Thymus (tissue), 11 donors: ENCODE data around the gene KIF12. TPM values are rescaled to one million over a fixed set of nuclear protein-coding genes. Genes with fewer than 3 reads are reported as not detected.

Experiments used
- DNase-seq, 9 donors: peaks; one replicate each; pipeline ENCODE4 v3.0.0-alpha.2; 2013; ENCODE audit warnings: low spot score in 9 of 9, low read depth in 6 of 9, missing footprints in 1 of 9
- H3K27ac ChIP-seq, 2 donors: one replicate each; pipeline ENCODE4 v1.5.1; 2013; ENCODE audit warnings: control low read depth in 1 of 2, low read depth in 1 of 2, low read length in 1 of 2, mild to moderate bottlenecking in 1 of 2, moderate library complexity in 1 of 2
- H3K27me3 ChIP-seq, 2 donors: one replicate each; pipeline ENCODE4 v1.5.1; 2013; ENCODE audit warnings: low read length in 1 of 2; ENCODE audit not compliant: control insufficient read depth in 2 of 2, insufficient read depth in 1 of 2
- H3K36me3 ChIP-seq, 2 donors: one replicate each; pipeline ENCODE4 v1.5.1; 2013; ENCODE audit warnings: low read length in 1 of 2, mild to moderate bottlenecking in 1 of 2, moderate library complexity in 1 of 2; ENCODE audit not compliant: control insufficient read depth in 2 of 2, insufficient read depth in 2 of 2
- H3K4me1 ChIP-seq, 2 donors: one replicate each; pipeline ENCODE4 v1.5.1; 2013; ENCODE audit warnings: low read length in 2 of 2; ENCODE audit not compliant: control insufficient read depth in 2 of 2, insufficient read depth in 2 of 2
- H3K4me3 ChIP-seq, 2 donors: one replicate each; pipeline ENCODE4 v1.5.1; 2013; ENCODE audit warnings: low read length in 2 of 2, control low read depth in 1 of 2, mild to moderate bottlenecking in 1 of 2
- H3K9me3 ChIP-seq, 2 donors: one replicate each; pipeline ENCODE4 v1.5.1; 2013; ENCODE audit warnings: low read length in 1 of 2, mild to moderate bottlenecking in 1 of 2; ENCODE audit not compliant: control insufficient read depth in 2 of 2, insufficient read depth in 1 of 2
- WGBS: extraction: QIAGEN DNeasy Blood & Tissue Kit; methylation state at CpG from one replicate; pipeline ENCODE4 v1.1.7; 2013; 5-methylcytosine and 5-hydroxymethylcytosine counted together
- polyA plus RNA-seq: library from polyadenylated mRNA; stranded (reverse); fragments of 200-250 nt; gene quantifications from one replicate; pipeline ENCODE4 v1.2.3, GENCODE V29; 2013
- total RNA-seq: library from RNA; stranded (reverse); fragments of 120-200 nt; gene quantifications from one replicate; pipeline ENCODE4 v1.2.4, GENCODE V29; 2013
- donor health status: healthy.

The KIF12 gene
- total and polyA plus RNA-seq, 2 donors, result 1.8 to 7.8 TPM

- peaks cover 3 to 9% of the 10 kb centered on the region in 2 donors for H3K36me3 ChIP-seq
- no peaks in the 10 kb centered on the region for H3K9me3 ChIP-seq
- no peak for DNase-seq
- no peak overlapping the region for H3K4me3 ChIP-seq
- 90% methylated on average over 7 of the region's 7 CpGs for WGBS
- no peaks in the 10 kb centered on the region for H3K27me3 ChIP-seq
- no peaks in the 10 kb centered on the region for H3K4me1 ChIP-seq
- H3K27ac ChIP-seq, result no peak overlapping the region
These were observed 47.4 kb downstream of the KIF12 start for GRCh38 chr9:114051706-114052105.

GRCh38 chr9:114051281-114051680 lies 47.8 kb downstream of the KIF12 start:
- Histone ChIP-seq H3K4me3 (no peak overlapping the region), H3K27me3 (no peaks in the 10 kb centered on the region), H3K4me1 (no peaks in the 10 kb centered on the region), H3K27ac (no peak overlapping the region), H3K36me3 (peaks cover 3 to 9% of the 10 kb centered on the region in 2 donors), H3K9me3 (no peaks in the 10 kb centered on the region)
- 98% methylated on average over 15 of the region's 15 CpGs for WGBS
- DNase-seq, result no peak

GRCh38 chr9:114050646-114051045 lies 48.4 kb downstream of the KIF12 start:
- no peaks in the 10 kb centered on the region for H3K4me1 ChIP-seq
- no peak for DNase-seq
- no peak overlapping the region for H3K4me3 ChIP-seq
- H3K27ac ChIP-seq, result no peak overlapping the region
- H3K9me3 ChIP-seq, result no peaks in the 10 kb centered on the region
- H3K27me3 ChIP-seq, result no peaks in the 10 kb centered on the region
- WGBS, result 98% methylated on average over 6 of the region's 6 CpGs
- H3K36me3 ChIP-seq, result peaks cover 3 to 9% of the 10 kb centered on the region in 2 donors

GRCh38 chr9:114050226-114050568 lies 48.9 kb downstream of the KIF12 start:
- Histone ChIP-seq H3K4me1 (no peaks in the 10 kb centered on the region), H3K9me3 (no peaks in the 10 kb centered on the region), H3K4me3 (no peak overlapping the region), H3K27ac (no peak overlapping the region), H3K36me3 (peaks cover 3 to 9% of the 10 kb centered on the region in 2 donors), H3K27me3 (no peaks in the 10 kb centered on the region)
- no peak for DNase-seq
- WGBS, result 95% methylated on average over 11 of the region's 11 CpGs

- WGBS, result 98% methylated on average over 40 of the region's 40 CpGs
- Histone ChIP-seq H3K27me3 (no peaks in the 10 kb centered on the region), H3K36me3 (peaks cover 3 to 9% of the 10 kb centered on the region in 2 donors), H3K9me3 (no peaks in the 10 kb centered on the region), H3K4me1 (no peaks in the 10 kb centered on the region), H3K27ac (no peak overlapping the region), H3K4me3 (no peak overlapping the region)
- DNase-seq, result no peak
These were observed 49.5 kb downstream of the KIF12 start for GRCh38 chr9:114049441-114050225.

GRCh38 chr9:114048533-114049415 lies 50.3 kb downstream of the KIF12 start:
- WGBS, result 99% methylated on average over 44 of the region's 44 CpGs
- DNase-seq, result no peak
- Histone ChIP-seq H3K27me3 (no peaks in the 10 kb centered on the region), H3K27ac (no peak overlapping the region), H3K9me3 (no peaks in the 10 kb centered on the region), H3K4me3 (no peak overlapping the region), H3K4me1 (no peaks in the 10 kb centered on the region), H3K36me3 (peaks cover 3 to 9% of the 10 kb centered on the region in 2 donors)

- WGBS, result 94% methylated on average over 3 of the region's 3 CpGs
- Histone ChIP-seq H3K27me3 (no peaks in the 10 kb centered on the region), H3K9me3 (no peaks in the 10 kb centered on the region), H3K27ac (no peak overlapping the region), H3K4me3 (no peak overlapping the region), H3K4me1 (no peaks in the 10 kb centered on the region), H3K36me3 (peaks cover 3 to 9% of the 10 kb centered on the region in 2 donors)
- DNase-seq, result no peak
These were observed 51.4 kb downstream of the KIF12 start for GRCh38 chr9:114047717-114048116.

GRCh38 chr9:114046875-114047274 lies 52.2 kb downstream of the KIF12 start:
- no peak overlapping the region for H3K27ac ChIP-seq
- DNase-seq, result no peak
- no peaks in the 10 kb centered on the region for H3K27me3 ChIP-seq
- no peak overlapping the region for H3K4me3 ChIP-seq
- H3K9me3 ChIP-seq, result no peaks in the 10 kb centered on the region
- no peaks in the 10 kb centered on the region for H3K4me1 ChIP-seq
- H3K36me3 ChIP-seq, result peaks cover 3 to 9% of the 10 kb centered on the region in 2 donors
- WGBS, result 97% methylated on average over 1 of the region's 1 CpG

- DNase-seq, result no peak
- H3K9me3 ChIP-seq, result no peaks in the 10 kb centered on the region
- 97% methylated on average over 4 of the region's 4 CpGs for WGBS
- no peak overlapping the region for H3K4me3 ChIP-seq
- no peaks in the 10 kb centered on the region for H3K27me3 ChIP-seq
- no peak overlapping the region for H3K27ac ChIP-seq
- H3K4me1 ChIP-seq, result no peaks in the 10 kb centered on the region
- H3K36me3 ChIP-seq, result peaks cover 3 to 9% of the 10 kb centered on the region in 2 donors
These were observed 52.8 kb downstream of the KIF12 start for GRCh38 chr9:114046237-114046755.
